Spleen (tissue), 11 donors: ENCODE results near the gene PINK1. TPM values are rescaled to one million over a fixed set of nuclear protein-coding genes. Genes with fewer than 3 reads are reported as not detected.

ENCODE experiments used
- DNase-seq: peaks from one replicate; pipeline ENCODE4 v3.0.0-alpha.2; 2020
- H3K27ac ChIP-seq, 8 donors: fragments of 200-600 bp; sonication (generic) in 7 of 8; 1 replicate in 4 of 8; 2 replicates in 4 of 8; pipeline versions ENCODE4 v1.5.0 to v1.8.0; 2016 to 2021; ENCODE audit warnings: inconsistent platforms in 4 of 8, mild to moderate bottlenecking in 4 of 8, moderate library complexity in 1 of 8
- H3K27me3 ChIP-seq, 7 donors: fragments of 200-600 bp; sonication (generic) in 6 of 7; replicated peaks in 1 of 7; 1 replicate in 4 of 7; 2 replicates in 3 of 7; pipeline versions ENCODE4 v1.5.0 to v1.8.0; 2016 to 2021; ENCODE audit warnings: inconsistent platforms in 3 of 7, mild to moderate bottlenecking in 1 of 7
- H3K36me3 ChIP-seq, 6 donors: fragments of 200-600 bp; sonication (generic) in 5 of 6; 1 replicate in 4 of 6; 2 replicates in 2 of 6; pipeline versions ENCODE4 v1.5.0 to v1.8.0; 2016 to 2021; ENCODE audit warnings: inconsistent platforms in 2 of 6
- H3K4me1 ChIP-seq, 6 donors: fragments of 200-600 bp; sonication (generic) in 5 of 6; 1 replicate in 3 of 6; 2 replicates in 3 of 6; pipeline versions ENCODE4 v1.5.0 to v1.8.0; 2016 to 2021; ENCODE audit warnings: inconsistent platforms in 3 of 6
- H3K4me3 ChIP-seq, 8 donors: fragments of 200-600 bp; sonication (generic) in 7 of 8; 1 replicate in 4 of 8; 2 replicates in 4 of 8; pipeline versions ENCODE4 v1.5.0 to v1.8.0; 2016 to 2021; ENCODE audit warnings: inconsistent platforms in 4 of 8, mild to moderate bottlenecking in 4 of 8, moderate library complexity in 2 of 8
- H3K9me3 ChIP-seq, 8 donors: fragments of 200-600 bp; sonication (generic) in 7 of 8; 1 replicate in 4 of 8; 2 replicates in 4 of 8; pipeline versions ENCODE4 v1.5.0 to v1.8.0; 2016 to 2021; ENCODE audit warnings: inconsistent platforms in 4 of 8
- POLR2A ChIP-seq, 3 donors: fragments of 450-650 bp; IDR thresholded peaks; one replicate each; pipeline ENCODE4 v1.5.1; 2017; ENCODE audit warnings: antibody characterized with exemption in 3 of 3, mild to moderate bottlenecking in 1 of 3
- POLR2AphosphoS5 ChIP-seq, 3 donors: sonication (generic); formaldehyde crosslinking; IDR thresholded peaks; one replicate each; pipeline ENCODE4 v1.5.1; 2017; ENCODE audit warnings: antibody characterized with exemption in 3 of 3
- WGBS, 5 donors: extraction: QIAGEN DNeasy Blood & Tissue Kit in 3 of 5; methylation state at CpG; one replicate each; pipeline versions ENCODE4 v1.1.5 to v1.1.7; 2013 to 2018; 5-methylcytosine and 5-hydroxymethylcytosine counted together
- intact Hi-C: fragments of 100-400 bp; cut with DNase I; formaldehyde crosslinking; loops from one replicate; pipeline ENCODE4 v1.15.0; 2023; ENCODE audit warnings: low total_unique reads
- polyA plus RNA-seq, 3 donors: library from polyadenylated mRNA; stranded (reverse); fragments of 200-250 nt; gene quantifications; one replicate each; pipeline ENCODE4 v1.2.1, GENCODE V29; 2013
- total RNA-seq, 7 donors: library from RNA; depleted of rRNA in 3 of 7; stranded (reverse); fragments of >200 nt in 3 of 7; fragmentation: NEBNext Ultra II Directional in 4 of 7; extraction: Animal tissue kit (Norgen Biotek cat#: 25700) in 4 of 7; gene quantifications; one replicate each; pipeline versions ENCODE4 v1.1.0 to v1.2.1, GENCODE V29; 2016 to 2021
- TF ChIP-seq, protein P1 (sequence below), 11 experiments: fragments of 200-600 bp in 7 of 11; fragments of 450-650 bp in 4 of 11; sonication (generic) in 4 of 11; IDR thresholded peaks in 8 of 11; conservative IDR thresholded peaks in 3 of 11; 1 replicate in 7 of 11; 2 replicates in 4 of 11; pipeline versions ENCODE4 v1.4.0 to v1.8.0; 2016 to 2021; ENCODE audit warnings: antibody characterized with exemption in 11 of 11, inconsistent platforms in 4 of 11, mild to moderate bottlenecking in 1 of 11
- donor health status: healthy with polysubstance abuse.
- donor health status: DM: no; HTN: no; CAD: no; lungs with moderate emphysema.
- donor health status: DM: no; HTN: no; CAD: no.
- donor health status: Bipolar disorder and iron deficiency.
- donor health status: healthy.
- donor health status: DM: no; HTN: no; CAD: no.
- donor health status: DM: yes; HTN: yes; CAD: no.

The PINK1 gene
- total and polyA plus RNA-seq, 10 donors: 20.3 to 73.4 (median 47.9) TPM

DNA sequence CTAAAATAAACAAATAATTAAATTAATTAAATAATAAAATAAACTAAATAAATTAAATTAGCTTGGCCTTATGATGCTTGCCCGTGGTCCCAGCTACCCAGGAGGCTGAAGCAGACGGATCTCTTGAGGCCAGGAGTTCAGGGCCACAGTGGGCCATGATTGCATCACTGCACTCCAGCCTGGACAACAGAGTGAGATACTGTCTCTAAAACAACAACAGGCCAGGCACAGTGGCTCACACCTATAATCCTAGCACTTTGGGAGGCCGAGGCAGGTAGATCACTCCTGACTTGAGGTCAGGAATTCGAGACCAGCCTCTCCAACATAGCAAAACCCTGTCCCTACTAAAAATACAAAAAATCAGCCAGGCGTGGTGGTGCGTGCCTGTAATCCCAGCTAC, 12.2 kb upstream of the PINK1 start:
- 67 to 93% (median 80%) methylated on average over 6 of the region's 6 CpGs for WGBS, 5 donors
- DNase-seq: no peak
- Histone ChIP-seq H3K27me3 (no peaks in the 10 kb centered on the region), H3K9me3 (no peaks in the 10 kb centered on the region), H3K4me1 (peaks cover 0 to 7% (median 1%) of the 10 kb centered on the region in 6 donors), H3K27ac (no peak overlapping the region), H3K4me3 (no peak overlapping the region), H3K36me3 (peaks cover 0 to 38% (median 0%) of the 10 kb centered on the region in 6 donors)
- intact Hi-C loops: no loop called here
- no peak for TF ChIP-seq POLR2A (IDR thresholded peaks at IDR 0.05)
- TF ChIP-seq POLR2AphosphoS5 (IDR thresholded peaks at IDR 0.05): no peak
- TF ChIP-seq, protein P1, sequence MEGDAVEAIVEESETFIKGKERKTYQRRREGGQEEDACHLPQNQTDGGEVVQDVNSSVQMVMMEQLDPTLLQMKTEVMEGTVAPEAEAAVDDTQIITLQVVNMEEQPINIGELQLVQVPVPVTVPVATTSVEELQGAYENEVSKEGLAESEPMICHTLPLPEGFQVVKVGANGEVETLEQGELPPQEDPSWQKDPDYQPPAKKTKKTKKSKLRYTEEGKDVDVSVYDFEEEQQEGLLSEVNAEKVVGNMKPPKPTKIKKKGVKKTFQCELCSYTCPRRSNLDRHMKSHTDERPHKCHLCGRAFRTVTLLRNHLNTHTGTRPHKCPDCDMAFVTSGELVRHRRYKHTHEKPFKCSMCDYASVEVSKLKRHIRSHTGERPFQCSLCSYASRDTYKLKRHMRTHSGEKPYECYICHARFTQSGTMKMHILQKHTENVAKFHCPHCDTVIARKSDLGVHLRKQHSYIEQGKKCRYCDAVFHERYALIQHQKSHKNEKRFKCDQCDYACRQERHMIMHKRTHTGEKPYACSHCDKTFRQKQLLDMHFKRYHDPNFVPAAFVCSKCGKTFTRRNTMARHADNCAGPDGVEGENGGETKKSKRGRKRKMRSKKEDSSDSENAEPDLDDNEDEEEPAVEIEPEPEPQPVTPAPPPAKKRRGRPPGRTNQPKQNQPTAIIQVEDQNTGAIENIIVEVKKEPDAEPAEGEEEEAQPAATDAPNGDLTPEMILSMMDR (IDR thresholded peaks at IDR 0.05 in 8 of 11, conservative IDR thresholded peaks at IDR 0.05 in 3 of 11): no peak

DNA sequence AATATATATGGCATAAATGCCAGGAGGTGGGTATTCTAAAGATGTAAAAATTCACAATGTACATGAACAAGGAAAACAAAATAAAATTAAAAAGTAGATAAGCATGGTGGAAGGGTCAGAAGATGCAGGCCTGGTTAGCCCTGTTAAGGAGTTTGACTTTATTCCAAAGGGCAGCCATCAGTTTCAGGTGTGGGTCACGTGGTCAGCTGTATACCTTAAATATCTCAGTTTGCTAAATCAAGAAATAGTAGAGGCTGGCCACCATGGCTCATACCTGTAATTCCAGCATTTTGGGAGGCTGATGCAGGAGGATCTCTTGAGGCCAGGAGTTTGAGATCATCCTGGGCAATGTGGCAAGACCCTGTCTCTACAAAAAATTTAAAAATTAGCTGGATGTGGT, 8.5 kb upstream of the PINK1 start:
- no peaks in the 10 kb centered on the region for H3K4me1 ChIP-seq
- no peaks in the 10 kb centered on the region for H3K27me3 ChIP-seq
- WGBS, 5 donors: 79 to 90% (median 86%) methylated on average over 1 of the region's 1 CpG
- H3K9me3 ChIP-seq: peaks cover 0 to 19% (median 0%) of the 10 kb centered on the region in 8 donors
- DNase-seq: no peak
- peaks cover 0 to 6% (median 0%) of the 10 kb centered on the region in 6 donors for H3K36me3 ChIP-seq
- TF ChIP-seq, protein P1 (IDR thresholded peaks at IDR 0.05 in 8 of 11, conservative IDR thresholded peaks at IDR 0.05 in 3 of 11): no peak
- TF ChIP-seq POLR2AphosphoS5 (IDR thresholded peaks at IDR 0.05) (no peak), POLR2A (IDR thresholded peaks at IDR 0.05) (no peak)
- no peak overlapping the region for H3K27ac ChIP-seq
- no peak overlapping the region for H3K4me3 ChIP-seq
- intact Hi-C loops: no loop called here

DNA sequence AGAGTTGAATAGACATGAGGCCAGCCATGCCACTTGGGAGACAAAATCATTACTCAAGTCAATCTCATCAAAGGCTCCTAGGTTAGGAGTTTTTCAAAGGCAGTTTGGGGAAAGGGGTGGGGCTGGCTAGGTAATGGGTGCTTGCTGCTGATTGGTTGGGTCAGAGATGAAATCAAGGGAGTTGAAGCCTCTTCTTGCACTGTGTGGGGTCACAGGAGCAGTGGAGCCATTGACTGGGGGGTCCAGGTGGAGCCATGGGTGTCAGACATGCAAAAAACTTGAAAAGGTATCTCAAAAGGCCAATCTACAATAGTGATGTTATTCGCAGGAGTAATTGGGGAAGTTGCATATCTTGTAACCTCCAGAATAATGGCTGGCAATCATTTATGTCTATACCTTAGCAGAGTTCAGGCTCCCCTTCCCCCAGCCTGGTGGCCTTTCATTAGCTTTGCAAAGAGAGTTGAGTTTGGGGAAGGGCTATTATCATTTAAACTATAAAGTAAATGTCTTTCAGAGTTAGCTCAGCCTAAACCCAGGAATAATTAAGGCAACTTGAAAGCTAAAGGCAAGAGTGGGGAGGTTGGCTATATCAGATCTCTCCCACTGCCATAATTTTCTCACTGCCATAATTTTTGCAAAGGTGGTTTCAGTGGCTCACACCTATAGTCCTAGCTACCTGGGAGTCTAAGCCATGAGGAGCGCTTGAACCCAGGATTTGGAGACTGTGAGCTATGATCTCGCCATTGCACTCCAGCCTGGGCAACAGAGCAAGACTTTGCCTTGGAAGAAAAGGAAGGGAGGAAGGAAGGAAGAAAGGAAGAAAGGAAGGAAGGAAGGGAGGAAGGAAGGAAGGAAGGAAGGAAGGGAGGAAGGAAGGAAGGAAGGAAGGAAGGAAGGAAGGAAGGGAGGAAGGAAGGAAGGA, 7.8 kb upstream of the PINK1 start:
- intact Hi-C loops: no loop called here

DNA sequence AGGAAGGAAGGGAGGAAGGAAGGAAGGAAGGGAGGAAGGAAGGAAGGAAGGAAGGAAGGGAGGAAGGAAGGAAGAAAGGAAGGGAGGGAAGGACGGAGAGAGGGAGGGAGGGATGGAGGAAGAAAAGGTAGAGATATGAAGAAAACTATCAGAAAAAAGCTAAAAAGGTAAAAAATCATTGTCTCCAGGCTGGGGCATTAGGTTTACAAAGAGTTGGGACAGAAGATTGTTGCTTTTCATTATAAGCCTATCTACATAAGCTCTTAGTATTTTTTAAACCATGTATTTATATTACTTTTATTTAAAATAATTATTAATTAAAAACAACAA, 7.2 kb upstream of the PINK1 start:
- H3K27me3 ChIP-seq: no peaks in the 10 kb centered on the region
- peaks cover 0 to 19% (median 0%) of the 10 kb centered on the region in 8 donors for H3K9me3 ChIP-seq
- H3K36me3 ChIP-seq: no peaks in the 10 kb centered on the region
- TF ChIP-seq POLR2AphosphoS5 (IDR thresholded peaks at IDR 0.05) (no peak), POLR2A (IDR thresholded peaks at IDR 0.05) (no peak)
- TF ChIP-seq, protein P1 (IDR thresholded peaks at IDR 0.05 in 8 of 11, conservative IDR thresholded peaks at IDR 0.05 in 3 of 11): no peak
- WGBS, 5 donors: 18 to 50% (median 48%) methylated on average over 1 of the region's 1 CpG
- H3K4me1 ChIP-seq: no peaks in the 10 kb centered on the region
- no peak overlapping the region for H3K4me3 ChIP-seq
- DNase-seq: no peak
- H3K27ac ChIP-seq: no peak overlapping the region
- intact Hi-C loops: no loop called here

More for the DNA sequence above, 7.8 kb upstream of the PINK1 start:
- Histone ChIP-seq H3K9me3 (peaks cover 0 to 19% (median 0%) of the 10 kb centered on the region in 8 donors), H3K36me3 (no peaks in the 10 kb centered on the region), H3K4me1 (no peaks in the 10 kb centered on the region), H3K27ac (no peak overlapping the region), H3K27me3 (no peaks in the 10 kb centered on the region), H3K4me3 (no peak overlapping the region)
- no peak for TF ChIP-seq POLR2AphosphoS5 (IDR thresholded peaks at IDR 0.05)
- TF ChIP-seq, protein P1 (IDR thresholded peaks at IDR 0.05 in 8 of 11, conservative IDR thresholded peaks at IDR 0.05 in 3 of 11): no peak
- no peak for TF ChIP-seq POLR2A (IDR thresholded peaks at IDR 0.05)
- DNase-seq: no peak
- WGBS, 5 donors: 76 to 87% (median 76%) methylated on average over 3 of the region's 3 CpGs
